Body of pancreas (tissue), 4 donors: ENCODE data around the gene ZNF519. TPM values are rescaled to one million over a fixed set of nuclear protein-coding genes. Genes with fewer than 3 reads are reported as not detected.
A peak's percentile ranks its signal among the peaks of the same experiment; 100 is the strongest.
"Not testable (repeated sequence)": the region's sequence is repeated elsewhere in the genome, so short reads cannot be mapped to it uniquely, and the experiment has no call there.

Experiments
- ATAC-seq: fragments of 150-250 bp; one replicate; pipeline ENCODE4 v1.9.1; 2016
- DNase-seq, 4 donors: peaks; one replicate each; pipeline ENCODE4 v3.0.0-alpha.2; 2019
- H3K27ac ChIP-seq, 4 donors: fragments of 200-600 bp; sonication (generic); 1 replicate in 3 of 4; 2 replicates in 1 of 4; pipeline versions ENCODE4 v1.5.1 to v1.6.1; 2016 to 2019; ENCODE audit warnings: mild to moderate bottlenecking in 1 of 4, mixed read lengths in 1 of 4, moderate library complexity in 1 of 4
- H3K27me3 ChIP-seq, 2 donors: fragments of 200-600 bp; sonication (generic); one replicate each; pipeline ENCODE4 v1.6.0; 2016; ENCODE audit warnings: mild to moderate bottlenecking in 1 of 2
- H3K36me3 ChIP-seq, 2 donors: fragments of 200-600 bp; sonication (generic); replicated peaks in 1 of 2; 2 replicates each; pipeline ENCODE4 v1.5.1; 2016; ENCODE audit warnings: low read depth in 2 of 2; ENCODE audit not compliant: insufficient read depth in 1 of 2
- H3K4me1 ChIP-seq: fragments of 200-600 bp; sonication (generic); one replicate; pipeline ENCODE4 v1.6.0; 2016
- H3K4me3 ChIP-seq, 2 donors: fragments of 200-600 bp; sonication (generic); 1 replicate in 1 of 2; 2 replicates in 1 of 2; pipeline ENCODE4 v1.5.1; 2016 to 2019
- H3K9me3 ChIP-seq, 3 donors: fragments of 200-600 bp; sonication (generic); 1 replicate in 2 of 3; 2 replicates in 1 of 3; pipeline ENCODE4 v1.5.1; 2016
- POLR2A ChIP-seq, 3 donors: fragments of 450-650 bp; IDR thresholded peaks; one replicate each; pipeline ENCODE4 v1.6.1; 2016; ENCODE audit warnings: antibody characterized with exemption in 3 of 3, mild to moderate bottlenecking in 2 of 3
- WGBS, 2 donors: methylation state at CpG; one replicate each; pipeline ENCODE4 v1.1.5; 2017; 5-methylcytosine and 5-hydroxymethylcytosine counted together
- intact Hi-C: fragments of 100-400 bp; cut with DNase I; formaldehyde crosslinking; loops from one replicate; pipeline ENCODE4 v1.15.1; 2023
- total RNA-seq, 2 donors: library from RNA; depleted of rRNA; stranded (reverse); fragments of >200 nt; gene quantifications; one replicate each; pipeline ENCODE4 v1.1.0, GENCODE V29; 2016
- TF ChIP-seq, protein P1 (sequence below), 7 experiments: fragments of 450-650 bp in 4 of 7; fragments of 200-600 bp in 3 of 7; sonication (generic) in 3 of 7; IDR thresholded peaks; one replicate each; pipeline ENCODE4 v1.5.1; 2016 to 2019; ENCODE audit warnings: antibody characterized with exemption in 7 of 7

Gene ZNF519
- total RNA-seq, 2 donors from 2014 or later = 3.9 to 14.5 TPM

DNA sequence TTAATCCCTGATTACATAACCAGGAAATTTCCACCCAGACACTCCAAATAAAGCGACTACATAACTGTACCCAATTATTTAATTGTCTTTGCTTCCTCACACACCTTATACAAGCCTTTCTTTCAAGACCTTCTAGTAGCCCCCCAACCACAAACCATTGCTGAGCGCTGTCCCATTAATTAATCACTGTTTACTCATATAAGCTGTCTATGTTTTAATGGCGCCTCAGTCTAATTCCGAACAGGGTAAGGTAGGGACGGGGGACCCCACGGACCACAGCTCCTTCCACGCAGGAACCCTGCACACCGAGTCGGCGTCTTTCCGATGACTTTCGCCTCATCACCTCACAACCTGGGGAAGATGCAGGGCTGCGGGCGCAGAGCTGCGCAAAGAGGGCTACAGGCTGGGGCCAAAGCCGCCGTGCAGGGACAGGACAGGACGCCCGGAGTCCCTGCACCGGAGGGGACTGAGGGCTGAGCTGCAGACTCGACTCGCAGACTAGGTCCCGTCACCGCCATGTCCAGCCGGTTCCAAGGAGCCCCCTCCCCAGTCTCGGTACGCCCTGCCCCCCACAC, 452 bp downstream of the ZNF519 start:
- 3 to 9% methylated on average over 9 to 20 of the region's 27 CpGs for WGBS, 2 donors

GRCh38 chr18:14130804-14131203, 1.4 kb downstream of the ZNF519 start:
- H3K9me3 ChIP-seq, H3K4me3 ChIP-seq, H3K27me3 ChIP-seq, ATAC-seq, H3K4me1 ChIP-seq, intact Hi-C loops, H3K27ac ChIP-seq, H3K36me3 ChIP-seq, DNase-seq: not testable (repeated sequence)
- 43% methylated on average over 2 to 3 of the region's 3 CpGs for WGBS, 2 donors

More for the DNA sequence above, 452 bp downstream of the ZNF519 start:
- Histone ChIP-seq H3K27ac (peak overlapping the region in 3 of 4 donors; percentile 35 to 62 (median 53)), H3K4me3 (peak overlapping the region in 1 of 2 donors; percentile 54)
- H3K4me1 ChIP-seq, H3K9me3 ChIP-seq, H3K27me3 ChIP-seq, intact Hi-C loops, DNase-seq, H3K36me3 ChIP-seq: not testable (repeated sequence)
- peak; percentile 20 for ATAC-seq

DNA sequence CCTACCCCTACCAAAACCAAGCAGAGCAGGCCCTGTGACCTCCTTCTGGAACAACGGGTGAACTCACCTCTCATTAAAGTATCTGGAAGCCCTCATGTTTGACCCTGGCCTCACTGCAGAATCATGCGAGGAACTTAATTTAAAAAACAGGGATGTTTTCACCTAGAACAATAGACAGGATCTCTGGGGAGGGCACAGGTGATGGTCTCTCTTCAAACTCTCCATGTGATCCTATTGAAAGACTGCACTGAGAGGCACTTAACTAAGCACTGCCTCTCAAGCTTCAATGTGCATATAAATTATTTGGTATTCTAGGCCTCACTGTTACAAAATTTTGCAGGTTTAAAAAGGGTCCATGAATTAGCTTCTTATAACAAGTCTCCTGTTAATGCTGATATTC, 7.5 kb downstream of the ZNF519 start:
- Histone ChIP-seq H3K27me3 (no peaks in the 10 kb centered on the region), H3K4me1 (no peaks in the 10 kb centered on the region), H3K36me3 (no peaks in the 10 kb centered on the region), H3K4me3 (no peak overlapping the region), H3K9me3 (no peaks in the 10 kb centered on the region), H3K27ac (no peak overlapping the region)
- intact Hi-C loops = no loop called here
- ATAC-seq (no peak), DNase-seq (no peak)
- WGBS, 2 donors = 68 to 90% methylated on average over 2 of the region's 2 CpGs
- TF ChIP-seq POLR2A (IDR thresholded peaks at IDR 0.05) = no peak
- TF ChIP-seq, protein P1, sequence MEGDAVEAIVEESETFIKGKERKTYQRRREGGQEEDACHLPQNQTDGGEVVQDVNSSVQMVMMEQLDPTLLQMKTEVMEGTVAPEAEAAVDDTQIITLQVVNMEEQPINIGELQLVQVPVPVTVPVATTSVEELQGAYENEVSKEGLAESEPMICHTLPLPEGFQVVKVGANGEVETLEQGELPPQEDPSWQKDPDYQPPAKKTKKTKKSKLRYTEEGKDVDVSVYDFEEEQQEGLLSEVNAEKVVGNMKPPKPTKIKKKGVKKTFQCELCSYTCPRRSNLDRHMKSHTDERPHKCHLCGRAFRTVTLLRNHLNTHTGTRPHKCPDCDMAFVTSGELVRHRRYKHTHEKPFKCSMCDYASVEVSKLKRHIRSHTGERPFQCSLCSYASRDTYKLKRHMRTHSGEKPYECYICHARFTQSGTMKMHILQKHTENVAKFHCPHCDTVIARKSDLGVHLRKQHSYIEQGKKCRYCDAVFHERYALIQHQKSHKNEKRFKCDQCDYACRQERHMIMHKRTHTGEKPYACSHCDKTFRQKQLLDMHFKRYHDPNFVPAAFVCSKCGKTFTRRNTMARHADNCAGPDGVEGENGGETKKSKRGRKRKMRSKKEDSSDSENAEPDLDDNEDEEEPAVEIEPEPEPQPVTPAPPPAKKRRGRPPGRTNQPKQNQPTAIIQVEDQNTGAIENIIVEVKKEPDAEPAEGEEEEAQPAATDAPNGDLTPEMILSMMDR (IDR thresholded peaks at IDR 0.05) = no peak

DNA sequence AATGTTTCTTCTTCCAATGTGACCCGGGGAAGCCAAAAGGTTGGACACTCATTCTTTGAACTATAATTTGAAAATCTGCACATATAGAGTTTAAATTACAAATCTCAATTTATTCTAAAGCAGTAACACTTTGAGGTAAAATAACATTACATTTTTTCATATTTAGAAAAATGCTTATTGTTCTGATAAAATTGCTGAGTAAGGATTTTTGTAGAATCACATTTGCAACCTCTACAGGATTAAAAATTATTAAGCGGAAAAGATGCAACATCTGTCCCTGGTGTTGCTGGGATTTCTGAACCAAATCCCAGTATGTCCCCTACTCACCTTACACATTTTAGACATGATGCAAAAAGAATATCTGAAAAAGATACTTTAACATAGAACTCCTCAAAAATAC, 10.1 kb downstream of the ZNF519 start:
- ATAC-seq (no peak), DNase-seq (no peak)
- Histone ChIP-seq H3K27me3 (no peaks in the 10 kb centered on the region), H3K4me3 (no peak overlapping the region), H3K36me3 (no peaks in the 10 kb centered on the region), H3K4me1 (no peaks in the 10 kb centered on the region), H3K9me3 (no peaks in the 10 kb centered on the region), H3K27ac (no peak overlapping the region)
- TF ChIP-seq, protein P1 (IDR thresholded peaks at IDR 0.05) = no peak
- no peak for TF ChIP-seq POLR2A (IDR thresholded peaks at IDR 0.05)
- 96 to 100% methylated on average over 2 of the region's 2 CpGs for WGBS, 2 donors
- intact Hi-C loops = no loop called here

DNA sequence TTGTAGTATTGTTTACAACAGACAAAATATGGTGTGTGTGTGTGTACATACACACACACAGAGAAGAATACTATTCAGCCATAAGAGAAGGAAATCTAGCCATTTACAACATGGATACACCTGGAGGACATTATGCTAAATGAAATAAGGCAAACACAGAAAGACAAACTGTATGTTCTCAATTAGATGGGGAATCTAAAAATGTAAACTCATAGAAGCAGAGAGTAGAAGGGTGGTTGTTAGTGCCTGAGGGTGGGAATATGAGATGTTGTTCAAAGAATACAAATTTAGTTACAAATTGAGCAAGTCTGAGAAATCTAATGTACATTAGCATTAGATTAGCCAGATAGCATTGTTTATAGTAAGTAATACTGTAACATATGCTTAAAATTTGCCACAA, 11.3 kb downstream of the ZNF519 start:
- H3K27me3 ChIP-seq = no peaks in the 10 kb centered on the region
- H3K27ac ChIP-seq = no peak overlapping the region
- no peak for TF ChIP-seq POLR2A (IDR thresholded peaks at IDR 0.05)
- TF ChIP-seq, protein P1 (IDR thresholded peaks at IDR 0.05) = no peak
- intact Hi-C loops = no loop called here
- H3K4me1 ChIP-seq = no peaks in the 10 kb centered on the region
- DNase-seq (no peak), ATAC-seq (no peak)
- no peaks in the 10 kb centered on the region for H3K36me3 ChIP-seq
- H3K4me3 ChIP-seq = no peak overlapping the region
- H3K9me3 ChIP-seq = no peaks in the 10 kb centered on the region

- TF ChIP-seq, protein P1 (IDR thresholded peaks at IDR 0.05) = no peak
- TF ChIP-seq POLR2A (IDR thresholded peaks at IDR 0.05) = no peak
- no peaks in the 10 kb centered on the region for H3K27me3 ChIP-seq
- H3K4me3 ChIP-seq = no peak overlapping the region
- no peak for DNase-seq
- H3K36me3 ChIP-seq = no peaks in the 10 kb centered on the region
- H3K4me1 ChIP-seq = no peaks in the 10 kb centered on the region
- no peaks in the 10 kb centered on the region for H3K9me3 ChIP-seq
- no peak overlapping the region for H3K27ac ChIP-seq
- ATAC-seq = no peak
- WGBS, 2 donors = 90 to 93% methylated on average over 2 of the region's 2 CpGs
- intact Hi-C loops = no loop called here
Measured at GRCh38 chr18:14117606-14118005, 14.6 kb downstream of the ZNF519 start.
